GM19193 (cell line): ENCODE data around the gene SASH1.

Source experiments
- POLR2A ChIP-seq: IDR thresholded peaks from 4 replicates; pipeline ENCODE4 v1.6.1; 2011; ENCODE audit not compliant: insufficient read depth, insufficient read length; ENCODE audit errors: extremely low read depth

SASH1 gene

GRCh38 chr6:148533309-148534107 lies 190.9 kb downstream of the SASH1 start:
- TF ChIP-seq POLR2A: no peak

- TF ChIP-seq POLR2A: no peak
Observed at GRCh38 chr6:148534871-148535270, 192.2 kb downstream of the SASH1 start.

GRCh38 chr6:148535381-148535780 lies 192.7 kb downstream of the SASH1 start:
- no peak for TF ChIP-seq POLR2A

- TF ChIP-seq POLR2A: no peak
Observed at GRCh38 chr6:148535976-148536375, 193.3 kb downstream of the SASH1 start.

- no peak for TF ChIP-seq POLR2A
Observed at GRCh38 chr6:148538261-148539190, 195.9 kb downstream of the SASH1 start.

GRCh38 chr6:148543540-148543939 lies 200.9 kb downstream of the SASH1 start:
- TF ChIP-seq POLR2A: no peak

- TF ChIP-seq POLR2A: no peak
Observed at GRCh38 chr6:148544421-148544820, 201.8 kb downstream of the SASH1 start.

- TF ChIP-seq POLR2A: no peak
Observed at GRCh38 chr6:148545901-148546300, 203.3 kb downstream of the SASH1 start.

- TF ChIP-seq POLR2A: no peak
Observed at GRCh38 chr6:148547110-148547509, 204.5 kb downstream of the SASH1 start.

- no peak for TF ChIP-seq POLR2A
Observed at GRCh38 chr6:148548065-148548748, 205.6 kb downstream of the SASH1 start.

GRCh38 chr6:148548749-148549140 lies 206.1 kb downstream of the SASH1 start:
- TF ChIP-seq POLR2A: no peak

- TF ChIP-seq POLR2A: no peak
Observed at GRCh38 chr6:148550569-148550968, 207.9 kb downstream of the SASH1 start.

- no peak for TF ChIP-seq POLR2A
Observed at GRCh38 chr6:148551226-148551625, 208.6 kb downstream of the SASH1 start.

GRCh38 chr6:148556410-148556809 lies 213.8 kb downstream of the SASH1 start:
- TF ChIP-seq POLR2A: no peak

GRCh38 chr6:148557796-148558321 lies 215.2 kb downstream of the SASH1 start:
- TF ChIP-seq POLR2A: no peak

- no peak for TF ChIP-seq POLR2A
Observed at GRCh38 chr6:148559848-148560433, 217.3 kb downstream of the SASH1 start.
